GM23338 (cell line): ENCODE data around the gene SHKBP1. TPM values are rescaled to one million over a fixed set of nuclear protein-coding genes. Genes with fewer than 3 reads are reported as not detected.

Experiments
- CTCF ChIP-seq, 2 experiments: fragments of 200-600 bp in 1 of 2; sonication (generic) in 1 of 2; conservative IDR thresholded peaks; 2 replicates each; pipeline versions ENCODE4 v1.5.1 to v1.6.1; 2016 to 2017; ENCODE audit warnings: antibody characterized with exemption in 2 of 2, low read depth in 2 of 2, mild to moderate bottlenecking in 2 of 2, moderate library complexity in 1 of 2
- EZH2phosphoT487 ChIP-seq: fragments of 200-600 bp; sonication (generic); IDR thresholded peaks from one replicate; pipeline ENCODE4 v1.8.1; 2018; ENCODE audit warnings: antibody characterized with exemption; ENCODE audit not compliant: unreplicated experiment
- NANOG ChIP-seq: IDR thresholded peaks from 2 replicates; pipeline ENCODE4 v1.6.1; 2016; ENCODE audit warnings: antibody characterized with exemption, borderline replicate concordance
- REST ChIP-seq: IDR thresholded peaks from one replicate; pipeline ENCODE4 v1.6.1; 2018; ENCODE audit warnings: antibody characterized with exemption; ENCODE audit not compliant: unreplicated experiment
- ZNF462 ChIP-seq: fragments of 250-450 bp; sonication (Bioruptor Pico); IDR thresholded peaks from 2 replicates; pipeline ENCODE4 v1.5.0; 2020; ENCODE audit warnings: mild to moderate bottlenecking, moderate library complexity
- polyA plus RNA-seq: library from polyadenylated mRNA; unstranded; fragments of >200 nt; fragmentation: Nextera tagmentation; extraction: Ambion mirVana; gene quantifications from 2 replicates; pipeline ENCODE4 v1.2.1, GENCODE V29; 2016
- total RNA-seq: library from RNA; depleted of rRNA; stranded (reverse); fragments of >200 nt; shearing (Covaris generic); gene quantifications from 2 replicates; pipeline ENCODE4 v1.2.3, GENCODE V29; 2014

SHKBP1 gene
- total and polyA plus RNA-seq, 2 experiments from 2014 or later: 63.2 to 69.8 TPM

GRCh38 chr19:40585241-40585981, 8.7 kb downstream of the SHKBP1 start (continued):
- TF ChIP-seq ZNF462 (CRISPR knock-in tag) (no peak), EZH2phosphoT487 (no peak), NANOG (no peak), CTCF (conservative IDR thresholded peaks at IDR 0.05; ENCODE audit: low read depth in 2 of 2) (no peak), REST (no peak)
